Measurements from ENCODE around the gene SDK2. TPM values are rescaled to one million over a fixed set of nuclear protein-coding genes. Genes with fewer than 3 reads are reported as not detected.

Gene SDK2
- total and polyA plus RNA-seq, 9 of the 15 experiments (the other 6 are each of a cell fraction or from before 2014, with no cell fraction given): 0.04 TPM; not detected in 8

- CTCF ChIA-PET (ENCODE audit: low intra/inter-chr PET ratio): no interaction called here
- Histone ChIP-seq H3K79me2 (ENCODE audit: control insufficient read depth, insufficient read depth, low read length) (no peaks in the 10 kb centered on the region), H3K9me3 (replicated peaks; ENCODE audit: control insufficient read depth, insufficient read depth, low read depth, low read length) (peaks cover 3% of the 10 kb centered on the region; the same call in 1 of the 2 replicates), H2AFZ (ENCODE audit: low read depth, low read length) (no peak overlapping the region), H3K9me1 (ENCODE audit: control insufficient read depth, insufficient read depth, low read length) (no peaks in the 10 kb centered on the region), H3K27me3 (ENCODE audit: control insufficient read depth in 2 of 2, insufficient read depth in 2 of 2, low read length in 2 of 2) (no peaks in the 10 kb centered on the region; a peak in 1 of 5 replicates), H3K27ac (ENCODE audit: extremely low read depth, low read depth, low read length) (no peak overlapping the region), H3K4me3 (no peak overlapping the region), H3K36me3 (ENCODE audit: control insufficient read depth, insufficient read depth, low read length) (no peaks in the 10 kb centered on the region), H4K20me1 (replicated peaks; ENCODE audit: control insufficient read depth, insufficient read depth, low read length) (no peaks in the 10 kb centered on the region; the same call in 1 of the 2 replicates), H3K9ac (ENCODE audit: insufficient read depth in 1 of 2, low read depth in 2 of 2, low read length in 2 of 2) (no peak overlapping the region), H3K4me1 (replicated peaks in 1 of 2; ENCODE audit: control insufficient read depth in 2 of 2, insufficient read depth in 2 of 2, low read length in 2 of 2) (no peaks in the 10 kb centered on the region; a peak in 1 of 5 replicates), H3K4me2 (ENCODE audit: insufficient read depth, low read length) (no peak overlapping the region)
- intact Hi-C loops (cut with micrococcal nuclease) (no loop called here), in situ Hi-C loops (cut with MboI) (no loop called here)
- DNase-seq (ENCODE audit: extremely low read depth in 1 of 4, low spot score in 3 of 4) (no peak), ATAC-seq (no peak), FAIRE-seq (no peak)
- POLR2A ChIA-PET: interaction anchor here (0.6 kb wide), 1 partner anchor 95 kb away, joined by 3 read pairs; no protein-coding TSS in a partner anchor
- 0% methylated on average over 8 of the region's 10 CpGs for WGBS (ENCODE audit: insufficient coverage, low coverage, missing lambda C conversion rate)
- BruUV-seq (replicated peaks): no TSS peak
- TF ChIP-seq BRCA1 (IDR thresholded peaks at IDR 0.05) (no peak), BRCA1 (CRISPR knock-in tag; IDR thresholded peaks at IDR 0.05) (no peak), NUFIP1 (IDR thresholded peaks at IDR 0.05; ENCODE audit: partially characterized antibody) (no peak), ZSCAN29 (IDR thresholded peaks at IDR 0.05) (no peak), MYNN (IDR thresholded peaks at IDR 0.05) (no peak), MYNN (CRISPR knock-in tag; IDR thresholded peaks at IDR 0.05) (no peak), COPS2 (conservative IDR thresholded peaks at IDR 0.05) (no peak), ZNF124 (CRISPR knock-in tag; IDR thresholded peaks at IDR 0.05) (no peak), ETV1 (tag; conservative IDR thresholded peaks at IDR 0.05; ENCODE audit: low read depth) (no peak), GMEB1 (CRISPR knock-in tag; IDR thresholded peaks at IDR 0.05) (no peak), ZNF717 (CRISPR knock-in tag; IDR thresholded peaks at IDR 0.05) (no peak), LARP7 (IDR thresholded peaks at IDR 0.05) (no peak), ZNF830 (CRISPR knock-in tag; IDR thresholded peaks at IDR 0.05) (no peak), NFIX (CRISPR knock-in tag; IDR thresholded peaks at IDR 0.05; ENCODE audit: low read depth) (no peak), KAT7 (CRISPR knock-in tag; IDR thresholded peaks at IDR 0.05; ENCODE audit: borderline replicate concordance) (no peak)
These were observed 47.1 kb upstream of the SDK2 start for GRCh38 chr17:73691321-73691766.

Data from K562 (cell line).